HepG2 (cell line): ENCODE measurements around the gene CARD9. TPM values are rescaled to one million over a fixed set of nuclear protein-coding genes. Genes with fewer than 3 reads are reported as not detected.
A peak's percentile ranks its signal among the peaks of the same experiment; 100 is the strongest.

ENCODE experiments used
- ATAC-seq: fragments of 200-7000 bp; cut with Tn5 transposase; 3 replicates; pipeline ENCODE4 v1.9.1; 2020; ENCODE audit warnings: mild to moderate bottlenecking, moderate library complexity
- BruUV-seq: library from RNA; stranded (reverse); fragments of 400-500 nt; replicated peaks from 2 replicates; lab custom pipeline; 2021; lab: Mats Ljungman, UMichigan
- CTCF ChIA-PET: fragments of 300-600 bp; formaldehyde crosslinking; extraction: SDS; loops from one replicate; lab custom pipeline; 2021; ENCODE audit warnings: low total read pairs, inconsistent platforms, low intra/inter-chr PET ratio; lab: Yijun Ruan, JAX
- POLR2A ChIA-PET: fragments of 350-600 bp; sonication (Branson Sonifier 250); formaldehyde crosslinking; loops from one replicate; lab custom pipeline; 2020; ENCODE audit warnings: antibody characterized with exemption, inconsistent platforms; lab: Yijun Ruan, JAX
- DNase-seq: peaks from one replicate; pipeline ENCODE4 v3.0.0-alpha.2; 2015; ENCODE audit warnings: low spot score
- FAIRE-seq: peaks from 3 replicates; lab custom pipeline; 2011; peaks lifted over from hg19 to GRCh38; lab: Jason Lieb, UNC
- H2AFZ ChIP-seq: one replicate; pipeline ENCODE4 v1.6.1; 2011; ENCODE audit warnings: low read length, inconsistent platforms
- H3K27ac ChIP-seq: fragments of 300-600 bp; 3 replicates; pipeline ENCODE4 v1.8.0; 2011; ENCODE audit warnings: mixed run types, mild to moderate bottlenecking, mixed read lengths, low read length, inconsistent platforms; ENCODE audit not compliant: insufficient read depth; ENCODE audit errors: extremely low read length
- H3K27me3 ChIP-seq, 2 experiments: fragments of 200-600 bp in 1 of 2; 2 replicates in 1 of 2; 3 replicates in 1 of 2; pipeline versions ENCODE4 v1.6.0 to v1.8.0; 2011; ENCODE audit warnings: low read length in 2 of 2, mild to moderate bottlenecking in 2 of 2, moderate library complexity in 2 of 2, inconsistent platforms in 1 of 2; ENCODE audit not compliant: insufficient read depth in 2 of 2, control insufficient read depth in 1 of 2
- H3K36me3 ChIP-seq, 2 experiments: fragments of 200-600 bp in 1 of 2; replicated peaks in 1 of 2; 2 replicates in 1 of 2; 3 replicates in 1 of 2; pipeline versions ENCODE4 v1.5.1 to v1.8.0; 2011; ENCODE audit warnings: low read length in 2 of 2, inconsistent platforms in 1 of 2; ENCODE audit not compliant: insufficient read depth in 2 of 2, control insufficient read depth in 1 of 2
- H3K4me1 ChIP-seq: 2 replicates; pipeline ENCODE4 v1.5.1; 2012; ENCODE audit warnings: low read length, inconsistent platforms; ENCODE audit not compliant: insufficient read depth
- H3K4me2 ChIP-seq: 2 replicates; pipeline ENCODE4 v1.6.0; 2011; ENCODE audit warnings: low read depth, low read length, inconsistent platforms
- H3K4me3 ChIP-seq, 3 experiments: fragments of 200-600 bp in 1 of 3; sonication (generic), shearing (Covaris generic) in 1 of 3; replicated peaks in 1 of 3; 2 replicates each; pipeline ENCODE4 v1.5.1; 2011 to 2016; ENCODE audit warnings: low read length in 3 of 3, inconsistent platforms in 2 of 3, low read depth in 2 of 3, mild to moderate bottlenecking in 2 of 3, control low read depth in 1 of 3, mixed read lengths in 1 of 3; ENCODE audit not compliant: insufficient read depth in 1 of 3
- H3K79me2 ChIP-seq: one replicate; pipeline ENCODE4 v1.6.1; 2011; ENCODE audit warnings: low read length, inconsistent platforms; ENCODE audit not compliant: insufficient read depth
- H3K9ac ChIP-seq: 2 replicates; pipeline ENCODE4 v1.6.0; 2011; ENCODE audit warnings: mild to moderate bottlenecking, low read depth, low read length, inconsistent platforms; ENCODE audit not compliant: insufficient read depth
- H3K9me3 ChIP-seq: 2 replicates; pipeline ENCODE4 v1.5.1; 2012; ENCODE audit warnings: mild to moderate bottlenecking, low read length
- H4K20me1 ChIP-seq: 2 replicates; pipeline ENCODE4 v1.6.0; 2011; ENCODE audit warnings: inconsistent platforms, mild to moderate bottlenecking, low read length, moderate library complexity; ENCODE audit not compliant: insufficient read depth
- AFF4 ChIP-seq: sonication (generic); formaldehyde crosslinking; IDR thresholded peaks from 2 replicates; pipeline ENCODE4 v1.4.0; 2020; ENCODE audit warnings: missing genetic modification reagents
- AGO2 ChIP-seq: fragments of 200-400 bp; formaldehyde crosslinking; optimal IDR thresholded peaks from 2 replicates; pipeline ENCODE3; 2017; ENCODE audit warnings: mild to moderate bottlenecking, low read depth, low read length, moderate library complexity
- EED ChIP-seq: sonication (generic); formaldehyde crosslinking; IDR thresholded peaks from 2 replicates; pipeline ENCODE4 v1.5.0; 2020; ENCODE audit warnings: mild to moderate bottlenecking, missing genetic modification reagents
- MYC ChIP-seq: sonication (generic); formaldehyde crosslinking; IDR thresholded peaks from 2 replicates; pipeline ENCODE4 v1.9.0; 2021; ENCODE audit warnings: missing genetic modification reagents, borderline replicate concordance
- PTBP1 ChIP-seq: fragments of 200-400 bp; formaldehyde crosslinking; IDR thresholded peaks from 2 replicates; pipeline ENCODE4 v1.6.1; 2018; ENCODE audit warnings: low read length, low read depth; ENCODE audit not compliant: poor library complexity, severe bottlenecking
- WIZ ChIP-seq: sonication (generic); formaldehyde crosslinking; IDR thresholded peaks from 2 replicates; pipeline ENCODE4 v1.5.1; 2020; ENCODE audit warnings: mild to moderate bottlenecking, missing genetic modification reagents
- ZC3H13 ChIP-seq: sonication (generic); formaldehyde crosslinking; IDR thresholded peaks from 2 replicates; pipeline ENCODE4 v1.8.1; 2023; ENCODE audit warnings: mild to moderate bottlenecking, missing genetic modification reagents, moderate library complexity
- ZFP1 ChIP-seq: IDR thresholded peaks from 2 replicates; pipeline ENCODE4 v1.6.1; 2016
- ZNF589 ChIP-seq: sonication (generic); formaldehyde crosslinking; conservative IDR thresholded peaks from 2 replicates; pipeline ENCODE4 v1.8.0; 2022; ENCODE audit warnings: mild to moderate bottlenecking, moderate library complexity, missing genetic modification reagents
- ZNF713 ChIP-seq: sonication (generic); formaldehyde crosslinking; IDR thresholded peaks from 2 replicates; pipeline ENCODE4 v1.4.0; 2020; ENCODE audit warnings: mild to moderate bottlenecking, missing genetic modification reagents
- ZSCAN9 ChIP-seq: IDR thresholded peaks from 2 replicates; pipeline ENCODE4 v1.6.1; 2016; ENCODE audit warnings: borderline replicate concordance
- WGBS: methylation state at CpG from one replicate; pipeline ENCODE4 v1.1.6; 2017; ENCODE audit warnings: low lambda C conversion rate; 5-methylcytosine and 5-hydroxymethylcytosine counted together
- in situ Hi-C: cut with HindIII; loops from 2 replicates; pipeline ENCODE4 v1.10.0; 2017; ENCODE audit warnings: low pct_unique_long_range_greater_than_20kb; ENCODE audit not compliant: extremely low pct_ligation_motif_present
- intact Hi-C: fragments of 100-400 bp; cut with micrococcal nuclease; formaldehyde crosslinking; loops from one replicate; pipeline ENCODE4 v1.10.0; 2022; ENCODE audit not compliant: unreplicated experiment
- polyA plus RNA-seq, 8 experiments: library from polyadenylated mRNA; depleted of rRNA in 3 of 8; stranded (reverse) in 7 of 8; unstranded in 1 of 8; fragments of >200 nt; fragmentation: Illumina TruSeq in 4 of 8; extraction: Trizol in 4 of 8; gene quantifications; 2 replicates each; pipeline versions ENCODE4 v1.2.1 to v1.2.3, GENCODE V29; 2011 to 2016; ENCODE audit warnings: low read depth in 4 of 8, missing spikeins in 1 of 8, mixed read lengths in 1 of 8; ENCODE audit not compliant: insufficient read depth in 1 of 8
- total RNA-seq, 5 experiments: library from RNA; depleted of rRNA; stranded (reverse); fragments of >200 nt; fragmentation: Illumina TruSeq; extraction: Trizol; gene quantifications; 2 replicates each; pipeline ENCODE4 v1.2.3, GENCODE V29; 2016; ENCODE audit warnings: low read depth in 1 of 5

CARD9 gene
- total and polyA plus RNA-seq, 2 of the 13 experiments (the other 11 are each of a cell fraction or from before 2014, with no cell fraction given) = 3.3 to 7.4 TPM

DNA sequence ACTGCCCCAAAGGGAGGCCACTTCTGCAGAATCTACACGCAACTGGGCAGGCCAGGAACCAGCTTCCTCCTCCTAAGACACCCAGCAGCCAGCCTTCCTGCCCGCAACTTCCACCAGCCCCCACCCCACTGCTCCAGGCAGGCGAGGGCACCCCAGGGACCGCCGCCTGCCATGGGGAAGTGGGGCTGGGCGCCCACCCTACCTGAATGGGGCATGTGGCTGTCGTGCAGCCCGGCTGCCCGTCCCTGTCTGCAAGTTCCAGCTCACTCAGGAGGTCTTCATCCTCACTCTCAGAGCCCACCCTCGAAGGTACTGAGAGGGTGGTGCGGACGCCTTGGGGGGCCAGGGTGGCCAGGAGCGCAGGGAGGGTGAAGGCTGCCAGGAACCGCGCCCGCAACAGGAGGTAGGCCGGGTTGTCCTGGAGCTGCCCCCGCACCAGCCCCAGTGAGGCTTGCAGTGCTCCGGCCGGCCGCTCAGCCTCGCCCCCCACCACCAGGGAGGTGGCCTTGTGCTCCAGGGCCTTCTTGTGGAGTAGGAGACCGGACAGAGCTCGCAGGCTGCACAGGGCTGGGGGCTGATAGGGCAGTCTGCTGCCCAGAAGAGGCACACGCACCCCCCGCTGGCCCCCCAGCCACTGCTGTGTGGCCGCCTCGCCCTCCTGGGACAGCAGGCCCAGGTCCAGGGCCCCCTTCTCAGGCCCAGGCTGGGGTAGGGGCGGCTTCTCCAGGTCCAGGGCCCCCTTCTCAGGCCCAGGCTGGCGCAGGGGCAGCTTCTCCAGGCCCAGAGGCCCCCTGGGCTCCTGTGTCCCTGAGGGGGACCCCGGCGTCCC is 4.1 kb upstream of the CARD9 start:
- Histone ChIP-seq H3K9me3 (no peaks in the 10 kb centered on the region), H3K27me3 (no peaks in the 10 kb centered on the region; a peak in 1 of 5 replicates), H3K79me2 (no peaks in the 10 kb centered on the region), H3K9ac (no peak overlapping the region), H2AFZ (no peak overlapping the region), H3K27ac (no peak overlapping the region), H3K4me2 (no peak overlapping the region), H4K20me1 (no peaks in the 10 kb centered on the region), H3K4me3 (no peak overlapping the region), H3K4me1 (peaks cover 14% of the 10 kb centered on the region), H3K36me3 (peaks cover 10 to 17% of the 10 kb centered on the region in 2 experiments; a peak in 3 of 5 replicates)
- POLR2A ChIA-PET = no interaction called here
- in situ Hi-C loops (no loop called here), intact Hi-C loops (no loop called here)
- CTCF ChIA-PET = no interaction called here
- TF ChIP-seq WIZ (CRISPR knock-in tag) = no peak
- TF ChIP-seq ZNF589 = no peak
- no peak for TF ChIP-seq EED (CRISPR knock-in tag)
- no peak for TF ChIP-seq MYC (CRISPR knock-in tag)
- TF ChIP-seq ZFP1 (CRISPR knock-in tag) = no peak
- TF ChIP-seq AFF4 (CRISPR knock-in tag) = no peak
- TF ChIP-seq AGO2 = peak; percentile 70
- no peak for TF ChIP-seq ZNF713 (CRISPR knock-in tag)
- no peak for TF ChIP-seq ZSCAN9 (CRISPR knock-in tag)
- TF ChIP-seq PTBP1 = no peak
- 0 out of 2 replicates have a peak, but pooled peaks have one; percentile 24 for TF ChIP-seq ZC3H13
- no peak for DNase-seq
- no peak for ATAC-seq
- no TSS peak for BruUV-seq
- FAIRE-seq = no peak
- 96% methylated on average over 12 of the region's 32 CpGs for WGBS
